Pulmonary artery endothelial cell (primary cell): ENCODE data around the gene SLC17A7. TPM values are rescaled to one million over a fixed set of nuclear protein-coding genes. Genes with fewer than 3 reads are reported as not detected.
"Not testable (repeated sequence)": the region's sequence is repeated elsewhere in the genome, so short reads cannot be mapped to it uniquely, and the experiment has no call there.

Experiments
- DNase-seq: peaks from one replicate; pipeline ENCODE4 v3.0.0-alpha.2; 2011; ENCODE audit warnings: low read depth, low spot score
- total RNA-seq: library from RNA; depleted of rRNA; stranded (reverse); fragments of >200 nt; gene quantifications from 2 replicates; pipeline ENCODE4 v1.2.3, GENCODE V29; 2014

The SLC17A7 gene
- 0.04 TPM in 1 of 2 replicates, not detected in the other for total RNA-seq

GRCh38 chr19:49441210-49441959 is at the start of gene SLC17A7:
Gene SLC17A7 (minus strand): TSS chr19:49441527. CDS start chr19:49441379, 148 bp downstream.
- no peak for DNase-seq

GRCh38 chr19:49490287-49491029 is 49.1 kb upstream of the SLC17A7 start:
- DNase-seq = no peak

DNA sequence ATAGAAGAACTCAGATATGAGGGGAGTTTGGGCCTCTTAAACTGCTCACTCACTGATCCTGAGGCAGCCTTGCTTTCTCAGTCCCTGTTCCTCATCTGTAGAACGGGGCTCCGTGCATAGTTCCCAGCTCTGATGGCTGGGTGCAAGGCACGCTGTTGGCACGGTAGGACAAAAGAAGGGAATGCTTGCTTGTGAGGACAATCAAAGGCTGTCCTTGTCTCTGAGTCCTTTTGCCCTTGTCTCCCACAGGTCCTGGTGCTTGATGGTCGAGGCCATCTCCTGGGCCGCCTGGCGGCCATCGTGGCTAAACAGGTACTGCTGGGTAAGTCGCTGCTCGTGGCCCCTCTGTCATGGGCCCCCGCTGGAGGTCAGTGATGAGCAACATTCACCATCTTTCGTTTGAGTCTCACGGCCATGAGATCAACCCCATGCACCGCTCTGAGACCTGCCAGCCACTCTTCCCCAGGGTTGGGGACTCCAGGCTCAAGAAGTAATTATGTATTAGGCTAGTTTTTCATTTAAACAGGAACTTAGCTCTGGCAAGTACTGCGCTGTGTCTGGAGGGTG is 48.4 kb upstream of the SLC17A7 start:
- no peak for DNase-seq

DNA sequence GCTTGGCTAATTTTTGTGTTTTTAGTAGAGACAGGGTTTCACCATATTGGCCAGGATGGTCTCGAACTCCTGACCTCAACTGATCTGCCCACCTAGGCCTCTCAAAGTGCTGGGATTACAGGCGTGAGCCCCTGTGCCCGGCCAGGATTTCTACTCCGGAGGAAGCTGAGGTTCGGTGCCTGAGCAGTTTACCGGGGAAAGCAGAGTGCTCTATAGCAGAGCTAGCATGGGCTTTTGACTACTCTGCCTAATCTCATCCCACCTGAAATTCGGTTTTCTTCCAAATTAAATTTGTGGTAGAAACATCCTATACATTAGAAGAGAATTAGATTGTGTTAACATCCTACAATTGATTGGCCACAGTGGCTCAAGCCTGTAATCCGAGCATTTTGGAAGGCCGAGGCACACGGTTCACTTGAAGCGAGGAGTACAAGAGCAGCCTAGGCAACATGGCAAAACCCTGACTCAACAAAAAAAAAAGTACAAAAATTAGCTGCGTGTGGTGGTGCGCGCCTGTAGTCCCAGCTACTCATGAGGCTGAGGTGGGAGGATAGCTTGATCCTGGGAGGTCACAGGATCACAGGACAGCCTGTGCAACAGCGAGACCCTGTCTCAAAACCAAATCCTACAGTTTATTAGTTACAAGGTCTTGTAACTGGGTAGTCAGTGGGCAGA is 47.7 kb upstream of the SLC17A7 start:
- DNase-seq = no peak

DNA sequence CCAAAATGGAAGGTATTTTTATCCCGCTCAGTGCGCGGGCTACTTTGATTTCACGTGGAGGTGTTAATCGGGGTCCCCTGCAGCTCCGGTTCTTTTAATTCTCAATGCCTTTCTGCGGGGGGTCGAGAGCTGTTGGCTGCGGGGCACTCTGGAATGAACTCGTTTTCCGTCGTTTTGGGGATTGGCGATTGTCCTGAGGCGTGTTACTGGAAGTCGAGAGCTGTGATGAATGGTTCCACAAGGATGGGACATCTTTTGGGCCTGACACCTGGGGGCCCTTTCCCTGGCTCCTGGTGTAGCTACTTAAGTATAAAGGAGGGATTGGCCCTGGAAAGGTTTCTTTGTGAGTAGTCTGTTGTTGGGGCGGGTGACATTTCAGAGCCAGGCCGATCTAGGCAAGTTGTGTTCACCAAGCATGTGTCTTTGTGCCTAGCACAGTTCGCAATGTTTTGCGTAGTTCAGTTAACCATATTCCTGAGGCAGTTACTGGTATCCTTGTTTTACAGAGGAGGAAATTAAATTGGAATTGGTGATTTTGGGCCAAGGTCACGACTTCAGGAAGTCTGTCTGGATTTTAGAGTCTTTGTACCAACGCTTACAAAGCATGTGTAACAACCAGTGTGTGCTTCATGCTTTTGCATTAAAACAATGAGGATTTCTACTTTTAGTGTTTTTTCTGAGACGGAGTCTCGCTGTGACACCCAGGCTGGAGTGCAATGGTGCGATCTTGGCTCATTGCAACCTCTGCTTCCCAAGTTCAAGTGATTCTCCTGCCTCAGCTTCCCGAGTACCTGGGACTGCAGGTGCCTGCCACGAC is 46.9 kb upstream of the SLC17A7 start:
- DNase-seq = no peak

DNA sequence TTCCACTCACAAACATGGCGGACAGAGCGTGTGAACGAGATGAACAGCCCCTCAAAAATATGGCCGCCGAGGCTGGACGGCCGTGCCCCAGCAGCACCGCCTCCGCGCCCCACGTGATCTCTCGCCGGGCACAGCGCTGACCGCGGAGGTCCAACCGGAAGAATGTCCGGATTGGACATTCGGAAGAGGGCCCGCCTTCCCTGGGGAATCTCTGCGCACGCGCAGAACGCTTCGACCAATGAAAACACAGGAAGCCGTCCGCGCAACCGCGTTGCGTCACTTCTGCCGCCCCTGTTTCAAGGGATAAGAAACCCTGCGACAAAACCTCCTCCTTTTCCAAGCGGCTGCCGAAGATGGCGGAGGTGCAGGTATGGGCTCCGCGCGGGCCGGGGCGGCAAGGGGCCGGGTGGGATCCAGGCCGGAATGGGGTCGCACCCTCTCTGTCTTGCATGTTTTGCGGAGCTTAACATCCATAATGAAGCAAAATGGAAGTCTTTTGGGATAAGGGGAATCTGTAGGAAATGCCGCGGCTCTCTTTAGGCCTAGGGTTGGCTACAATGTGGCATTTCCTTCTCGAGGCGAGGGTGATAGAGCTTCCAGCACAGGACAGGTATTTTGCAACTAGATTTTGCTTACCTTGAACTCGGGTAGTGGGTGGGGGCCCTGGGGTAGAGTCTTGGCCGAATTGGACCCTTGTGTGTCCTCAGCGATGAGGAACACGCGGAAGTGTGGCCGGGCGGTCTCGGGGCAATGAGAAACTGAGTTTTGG is 46.1 kb upstream of the SLC17A7 start, which contains the start of gene RPL13A:
RPL13A (plus strand) TSS at position 332 of the 769 bp plus-strand sequence; CDS start at position 354, 22 bp downstream.
- peak; percentile 96 for DNase-seq

DNA sequence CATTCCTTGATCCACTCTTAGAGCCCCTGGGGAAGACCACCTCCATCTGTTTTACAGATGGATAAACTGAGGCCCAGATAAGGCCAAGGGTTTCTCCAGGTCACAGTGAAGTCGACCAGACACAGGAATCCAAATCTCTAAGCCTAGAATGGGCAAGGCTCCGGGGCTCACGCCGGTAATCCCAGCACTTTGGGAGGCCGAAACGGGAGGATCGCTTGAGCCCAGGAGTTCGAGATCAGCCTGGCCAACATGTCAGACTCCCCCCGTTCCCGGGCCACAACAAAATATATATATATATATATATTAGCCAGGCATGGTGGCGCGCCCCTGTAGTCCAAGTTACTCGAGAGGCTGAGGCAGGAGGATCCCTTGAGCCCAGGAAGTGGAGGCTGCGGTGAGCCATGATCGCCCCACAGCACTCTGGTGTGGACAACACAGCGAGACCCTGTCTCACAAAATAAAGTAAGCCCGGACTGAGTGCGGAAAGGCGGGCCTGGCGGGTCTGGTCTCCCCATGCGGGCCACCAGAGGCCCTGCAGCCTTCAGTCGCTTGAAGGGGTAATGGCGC is 45.5 kb upstream of the SLC17A7 start:
- DNase-seq = no peak

GRCh38 chr19:49486232-49486631 is 44.9 kb upstream of the SLC17A7 start:
- no peak for DNase-seq

- no peak for DNase-seq
Measured at GRCh38 chr19:49481020-49481683, 39.8 kb upstream of the SLC17A7 start.

DNA sequence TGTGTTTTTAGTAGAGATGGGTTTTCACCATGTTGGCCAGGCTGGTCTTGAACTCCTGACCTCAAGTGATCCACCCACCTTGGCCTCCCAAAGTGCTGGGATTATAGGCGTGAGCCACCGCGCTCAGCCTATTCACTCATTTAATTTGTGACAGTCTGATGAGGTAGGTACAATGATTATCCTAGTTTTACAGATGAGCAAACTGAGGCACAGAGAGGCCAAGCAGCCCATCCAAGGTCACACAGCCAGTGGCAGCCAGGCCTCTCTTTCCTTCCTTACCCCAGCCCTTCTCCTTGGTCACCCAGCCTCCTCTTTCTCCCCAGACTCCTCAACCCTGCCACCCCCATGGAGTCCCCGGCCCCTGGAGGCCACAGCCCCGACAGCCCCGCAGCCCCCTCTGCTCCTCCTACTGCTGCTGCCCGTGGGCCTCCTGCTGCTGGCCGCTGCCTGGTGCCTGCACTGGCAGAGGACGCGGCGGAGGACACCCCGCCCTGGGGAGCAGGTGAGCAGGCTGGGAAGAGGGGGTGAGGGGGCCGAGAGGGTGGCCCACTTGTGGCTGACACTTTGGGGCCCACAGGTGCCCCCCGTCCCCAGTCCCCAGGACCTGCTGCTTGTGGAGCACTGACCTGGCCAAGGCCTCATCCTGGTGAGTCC is 38.8 kb upstream of the SLC17A7 start:
- no peak for DNase-seq

GRCh38 chr19:49475995-49476880 is 34.9 kb upstream of the SLC17A7 start:
- DNase-seq = no peak

GRCh38 chr19:49475191-49475917 is 34.0 kb upstream of the SLC17A7 start:
- DNase-seq = no peak

DNA sequence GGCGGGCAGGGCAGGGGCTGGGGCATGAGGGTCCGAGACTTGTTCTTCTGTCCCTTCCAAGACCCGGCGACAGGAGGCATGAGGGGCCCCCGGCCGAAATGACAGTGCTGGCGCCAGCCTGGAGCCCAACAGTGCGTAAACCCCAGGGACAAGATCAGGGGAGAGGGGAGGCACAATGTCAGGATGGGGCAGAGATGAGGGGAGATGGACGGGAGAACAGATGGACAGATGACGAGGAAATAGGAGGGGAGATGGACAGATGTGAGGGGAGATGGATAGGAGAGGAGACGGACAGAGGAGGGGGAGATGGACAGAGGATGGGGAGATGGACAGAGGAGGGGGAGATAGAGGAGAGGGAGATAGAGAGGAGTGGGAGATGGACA is 33.2 kb upstream of the SLC17A7 start:
- no peak for DNase-seq

DNA sequence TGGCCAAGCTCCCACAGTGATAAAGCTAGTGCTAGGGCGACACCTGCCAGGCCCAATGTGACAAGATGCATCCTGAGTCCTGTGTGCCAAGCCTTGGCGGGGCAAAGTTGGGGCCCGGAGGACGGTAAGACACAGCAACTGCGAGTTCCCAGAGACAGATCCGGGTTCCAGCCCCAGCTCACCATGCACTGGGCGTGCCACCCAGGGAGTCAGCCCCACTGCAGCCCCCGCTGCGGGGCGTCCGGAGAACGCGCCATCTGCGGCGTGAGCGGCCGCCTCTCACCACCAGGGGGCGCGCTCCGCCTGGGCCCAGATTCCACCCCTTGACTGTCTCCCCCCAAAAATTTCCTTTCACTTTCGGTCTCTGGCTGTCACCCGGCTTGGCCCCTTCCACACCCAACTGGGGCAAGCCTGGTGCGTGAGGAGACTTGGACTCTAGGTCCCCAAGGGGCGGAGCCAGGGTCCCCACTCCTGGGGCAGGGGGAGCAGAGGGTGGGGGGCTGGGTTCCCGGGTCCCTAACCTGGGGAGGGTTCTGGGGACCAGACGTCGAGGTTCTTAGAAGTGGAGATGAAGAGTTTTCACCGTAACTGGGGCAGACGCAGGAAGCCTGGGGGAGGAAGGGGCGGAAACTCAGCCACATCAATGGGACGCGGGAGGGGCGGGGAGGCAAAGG is 32.7 kb upstream of the SLC17A7 start, which contains the start of gene FLT3LG:
FLT3LG (plus strand) TSS at position 348 of the 674 bp plus-strand sequence. CDS start 425 bp downstream, outside the sequence.
- no peak for DNase-seq

DNA sequence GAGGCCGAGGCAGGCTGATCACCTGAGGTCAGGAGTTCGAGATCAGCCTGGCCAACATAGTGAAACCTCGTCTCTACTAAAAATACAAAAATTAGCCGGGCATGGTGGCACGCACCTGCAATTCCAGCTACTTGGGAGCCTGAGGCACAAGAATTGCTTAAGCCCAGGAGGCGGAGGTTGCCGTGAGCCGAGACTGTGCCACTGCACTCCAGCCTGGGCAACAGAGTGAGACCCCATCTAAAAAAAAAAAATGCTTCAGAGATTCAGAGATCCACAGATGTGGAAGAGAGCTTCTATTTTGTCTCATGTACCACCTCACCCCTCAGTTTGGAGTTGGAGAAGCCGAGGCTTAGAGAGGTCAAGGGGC is 32.2 kb upstream of the SLC17A7 start:
- DNase-seq = not testable (repeated sequence)

DNA sequence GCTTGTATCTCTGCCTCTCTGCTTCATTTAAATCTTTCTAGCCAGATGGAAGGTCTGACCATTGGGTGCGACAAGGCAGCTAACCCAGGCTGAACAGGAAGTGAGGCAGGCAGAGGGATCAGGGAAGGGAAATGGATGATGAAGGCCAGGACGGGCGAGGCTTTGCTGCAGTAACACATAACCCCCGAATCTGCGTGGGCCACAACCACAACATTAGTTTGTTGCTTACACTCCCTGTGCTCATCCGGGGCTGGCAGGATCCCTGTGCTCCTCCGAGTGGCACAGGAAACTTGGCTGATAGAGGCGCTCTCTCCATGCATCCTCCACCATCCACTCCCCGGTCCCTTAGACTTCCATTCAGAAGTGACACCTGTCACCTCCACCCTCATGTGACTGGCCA is 31.6 kb upstream of the SLC17A7 start:
- no peak for DNase-seq
